H1 (cell line): ENCODE data around the gene ZNF57. TPM values are rescaled to one million over a fixed set of nuclear protein-coding genes. Genes with fewer than 3 reads are reported as not detected.
"Not testable (repeated sequence)": the region's sequence is repeated elsewhere in the genome, so short reads cannot be mapped to it uniquely, and the experiment has no call there.

Experiments used
- CTCF ChIA-PET: fragments of 300-600 bp; sonication (Branson Sonifier 250); formaldehyde crosslinking; loops from one replicate; lab custom pipeline; 2021; ENCODE audit not compliant: partially characterized antibody; lab: Charles Lee
- POLR2A ChIA-PET: fragments of 300-600 bp; sonication (Branson Sonifier 250); formaldehyde crosslinking; loops from one replicate; lab custom pipeline; 2021; ENCODE audit warnings: inconsistent platforms; ENCODE audit not compliant: partially characterized antibody; lab: Charles Lee
- DNase-seq, 2 experiments: peaks; one replicate each; pipeline versions ENCODE4 v3.0.0 to v3.0.0-alpha.2; 2010 to 2022; ENCODE audit warnings: low spot score in 2 of 2, low read depth in 1 of 2, mixed read lengths in 1 of 2
- FAIRE-seq: peaks from 2 replicates; lab custom pipeline; 2011; peaks lifted over from hg19 to GRCh38; lab: Jason Lieb, UNC
- H2AFZ ChIP-seq: 2 replicates; pipeline ENCODE4 v1.8.1; 2012; ENCODE audit warnings: low read length, inconsistent platforms
- H2AK5ac ChIP-seq: 2 replicates; pipeline ENCODE4 v1.6.1; 2013; ENCODE audit warnings: low read depth, low read length
- H2BK120ac ChIP-seq: replicated peaks from 2 replicates; pipeline ENCODE3; 2013; ENCODE audit warnings: low read depth, low read length, inconsistent platforms
- H2BK12ac ChIP-seq: 2 replicates; pipeline ENCODE4 v1.6.1; 2013; ENCODE audit warnings: low read depth, low read length
- H2BK15ac ChIP-seq: 2 replicates; pipeline ENCODE4 v1.6.1; 2013; ENCODE audit warnings: low read length
- H2BK20ac ChIP-seq: 2 replicates; pipeline ENCODE4 v1.6.1; 2013; ENCODE audit warnings: low read length
- H2BK5ac ChIP-seq: 2 replicates; pipeline ENCODE4 v1.6.1; 2013; ENCODE audit warnings: low read depth, low read length
- H3K14ac ChIP-seq: 2 replicates; pipeline ENCODE4 v1.6.1; 2013; ENCODE audit warnings: inconsistent platforms; ENCODE audit not compliant: insufficient read length
- H3K18ac ChIP-seq: 2 replicates; pipeline ENCODE4 v1.6.1; 2013; ENCODE audit warnings: low read length; ENCODE audit errors: extremely low read depth
- H3K23ac ChIP-seq: 2 replicates; pipeline ENCODE4 v1.6.1; 2013; ENCODE audit warnings: inconsistent platforms; ENCODE audit not compliant: insufficient read length
- H3K23me2 ChIP-seq: 2 replicates; pipeline ENCODE4 v1.6.1; 2013; ENCODE audit warnings: low read depth, low read length
- H3K27ac ChIP-seq: 2 replicates; pipeline ENCODE4 v1.6.1; 2011; ENCODE audit warnings: low read depth, low read length, inconsistent platforms
- H3K27me3 ChIP-seq, 4 experiments: replicated peaks in 1 of 4; 1 replicate in 1 of 4; 2 replicates in 3 of 4; pipeline versions ENCODE4 v1.6.1 to v1.8.1; 2011 to 2013; ENCODE audit warnings: low read length in 3 of 4, mild to moderate bottlenecking in 3 of 4, inconsistent platforms in 2 of 4, mixed read lengths in 2 of 4, moderate library complexity in 1 of 4; ENCODE audit not compliant: control insufficient read depth in 3 of 4, insufficient read depth in 3 of 4; ENCODE audit errors: extremely low read depth in 1 of 4
- H3K36me3 ChIP-seq, 4 experiments: 2 replicates each; pipeline versions ENCODE4 v1.6.1 to v1.8.1; 2011 to 2013; ENCODE audit warnings: mild to moderate bottlenecking in 4 of 4, low read length in 3 of 4, moderate library complexity in 2 of 4, control low read depth in 1 of 4, inconsistent platforms in 1 of 4; ENCODE audit not compliant: insufficient read depth in 4 of 4, control insufficient read depth in 2 of 4
- H3K4ac ChIP-seq: replicated peaks from 2 replicates; pipeline ENCODE3; 2013; ENCODE audit warnings: low read length, low read depth, mixed read lengths, inconsistent platforms; ENCODE audit not compliant: insufficient read length
- H3K4me1 ChIP-seq, 4 experiments: replicated peaks in 1 of 4; 1 replicate in 1 of 4; 2 replicates in 3 of 4; pipeline versions ENCODE4 v1.6.1 to v1.8.1; 2011 to 2013; ENCODE audit warnings: low read length in 3 of 4, inconsistent platforms in 2 of 4, mixed read lengths in 1 of 4; ENCODE audit not compliant: insufficient read depth in 4 of 4, control insufficient read depth in 3 of 4
- H3K4me2 ChIP-seq, 2 experiments: 2 replicates each; pipeline versions ENCODE4 v1.6.1 to v1.8.1; 2011 to 2013; ENCODE audit warnings: low read depth in 2 of 2, low read length in 2 of 2, control low read depth in 1 of 2, inconsistent platforms in 1 of 2, mild to moderate bottlenecking in 1 of 2; ENCODE audit not compliant: insufficient read depth in 1 of 2
- H3K4me3 ChIP-seq, 4 experiments: fragments of 200-600, 300-600 bp in 1 of 4; sonication (generic), shearing (Covaris generic), sonication (Bioruptor Twin) in 1 of 4; 2 replicates each; pipeline versions ENCODE4 v1.5.1 to v1.8.1; 2011 to 2016; ENCODE audit warnings: low read length in 4 of 4, low read depth in 3 of 4, control low read depth in 2 of 4, inconsistent platforms in 2 of 4, mild to moderate bottlenecking in 2 of 4, mixed read lengths in 1 of 4, moderate library complexity in 1 of 4; ENCODE audit not compliant: insufficient read depth in 2 of 4; ENCODE audit errors: extremely low read depth in 1 of 4
- H3K56ac ChIP-seq: replicated peaks from 2 replicates; pipeline ENCODE3; 2013; ENCODE audit warnings: low read depth, mild to moderate bottlenecking, mixed read lengths, low read length, inconsistent platforms; ENCODE audit not compliant: insufficient read length
- H3K79me1 ChIP-seq: 2 replicates; pipeline ENCODE4 v1.6.1; 2013; ENCODE audit warnings: low read depth, low read length, control low read depth
- H3K79me2 ChIP-seq, 2 experiments: 2 replicates each; pipeline versions ENCODE4 v1.6.1 to v1.8.1; 2012 to 2013; ENCODE audit warnings: low read length in 2 of 2, mild to moderate bottlenecking in 2 of 2, inconsistent platforms in 1 of 2; ENCODE audit not compliant: insufficient read depth in 2 of 2, control insufficient read depth in 1 of 2
- H3K9ac ChIP-seq, 4 experiments: replicated peaks in 1 of 4; 1 replicate in 1 of 4; 2 replicates in 3 of 4; pipeline versions ENCODE4 v1.6.1 to v1.8.1; 2011 to 2013; ENCODE audit warnings: low read depth in 3 of 4, low read length in 3 of 4, control low read depth in 2 of 4, mild to moderate bottlenecking in 2 of 4, moderate library complexity in 2 of 4, inconsistent platforms in 1 of 4; ENCODE audit errors: extremely low read depth in 1 of 4
- H3K9me3 ChIP-seq, 2 experiments: 2 replicates each; pipeline versions ENCODE4 v1.6.1 to v1.8.1; 2012 to 2013; ENCODE audit warnings: mild to moderate bottlenecking in 2 of 2, moderate library complexity in 2 of 2, control low read depth in 1 of 2, inconsistent platforms in 1 of 2, low read depth in 1 of 2, low read length in 1 of 2, mixed read lengths in 1 of 2; ENCODE audit not compliant: insufficient read depth in 2 of 2
- H4K20me1 ChIP-seq, 2 experiments: replicated peaks in 1 of 2; 2 replicates each; pipeline versions ENCODE3 to v1.8.1; 2011 to 2013; ENCODE audit warnings: inconsistent platforms in 2 of 2, low read length in 2 of 2, mild to moderate bottlenecking in 1 of 2; ENCODE audit not compliant: insufficient read depth in 2 of 2, control insufficient read depth in 1 of 2
- H4K5ac ChIP-seq: 2 replicates; pipeline ENCODE4 v1.6.1; 2013; ENCODE audit warnings: low read length, low read depth, mixed read lengths, inconsistent platforms; ENCODE audit not compliant: insufficient read length
- H4K8ac ChIP-seq: 2 replicates; pipeline ENCODE4 v1.8.0; 2013; ENCODE audit warnings: mild to moderate bottlenecking, moderate library complexity, low read length, inconsistent platforms; ENCODE audit not compliant: insufficient read depth; ENCODE audit errors: extremely low read depth
- H4K91ac ChIP-seq: replicated peaks from 2 replicates; pipeline ENCODE3; 2013; ENCODE audit warnings: low read length, mixed read lengths, inconsistent platforms; ENCODE audit not compliant: insufficient read length
- WGBS, 2 experiments: shearing (Covaris generic) in 1 of 2; methylation state at CpG; one replicate each; pipeline versions ENCODE4 v1.1.6 to v1.1.7; 2013 to 2015; ENCODE audit warnings: low lambda C conversion rate in 2 of 2, mixed read lengths in 2 of 2, inconsistent platforms in 1 of 2, low coverage in 1 of 2, missing lambda C conversion rate in 1 of 2; ENCODE audit not compliant: insufficient replicate concordance in 2 of 2, insufficient coverage in 1 of 2, insufficient read length in 1 of 2; ENCODE audit errors: extremely low coverage in 1 of 2, missing lambda C conversion rate in 1 of 2; 5-methylcytosine and 5-hydroxymethylcytosine counted together
- polyA plus RNA-seq, 7 experiments: library from polyadenylated mRNA; depleted of rRNA in 3 of 7; stranded (reverse) in 5 of 7; unstranded in 2 of 7; fragments of >200 nt in 5 of 7; fragments of 200-250 nt in 2 of 7; gene quantifications; 1 replicate in 5 of 7; 2 replicates in 1 of 7; 4 replicates in 1 of 7; pipeline versions ENCODE4 v1.2.1 to v1.2.3, GENCODE V29; 2011 to 2013; ENCODE audit warnings: missing spikeins in 2 of 7, mixed read lengths in 2 of 7
- total RNA-seq: library from RNA; stranded (reverse); fragmentation: NEBNext Ultra II Directional; extraction: Animal tissue kit (Norgen Biotek cat#: 25700); gene quantifications from 2 replicates; pipeline ENCODE4 v1.2.1, GENCODE V29; 2021

ZNF57 gene
- total and polyA plus RNA-seq, 2 of the 8 experiments (the other 6 are each of a cell fraction or from before 2014, with no cell fraction given), result 4.9 to 8.9 TPM

DNA sequence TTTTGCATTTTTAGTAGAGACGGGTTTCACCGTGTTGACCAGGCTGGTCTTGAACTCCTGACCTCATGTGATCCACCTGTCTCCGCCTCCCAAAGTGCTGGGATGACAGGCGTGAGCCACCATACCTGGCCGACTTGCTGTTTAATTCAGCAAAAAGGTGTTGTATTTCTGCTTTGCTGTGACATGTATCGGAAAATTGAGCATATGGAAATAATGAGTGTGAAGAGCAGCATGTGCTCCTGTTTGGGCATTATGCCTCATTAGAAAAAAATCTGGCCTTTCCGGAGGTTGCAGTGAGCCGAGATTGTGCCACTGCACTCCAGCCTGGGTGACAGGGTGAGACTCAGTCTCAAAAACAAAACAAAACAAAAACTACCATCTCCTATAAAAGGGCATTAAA, 10.2 kb upstream of the ZNF57 start:
- H3K14ac ChIP-seq, H2BK5ac ChIP-seq, H2AFZ ChIP-seq, H2BK12ac ChIP-seq, H4K20me1 ChIP-seq, H3K79me2 ChIP-seq, H3K4ac ChIP-seq, H3K18ac ChIP-seq, H3K4me2 ChIP-seq, CTCF ChIA-PET, H3K4me3 ChIP-seq, H3K27me3 ChIP-seq, H3K56ac ChIP-seq, H3K27ac ChIP-seq, H3K9ac ChIP-seq, H2BK120ac ChIP-seq, FAIRE-seq, H2AK5ac ChIP-seq, H3K36me3 ChIP-seq, DNase-seq, H3K23ac ChIP-seq, H3K79me1 ChIP-seq, H4K91ac ChIP-seq, H4K8ac ChIP-seq, H2BK15ac ChIP-seq, H3K23me2 ChIP-seq, H2BK20ac ChIP-seq, H4K5ac ChIP-seq, H3K4me1 ChIP-seq: not testable (repeated sequence)
- POLR2A ChIA-PET, result interaction anchor here (2.0 kb wide), 1 partner anchor 10 kb away, joined by 5 read pairs; the partner anchor contains the start of gene ZNF57
- H3K9me3 ChIP-seq, result peaks cover 0 to 28% of the 10 kb centered on the region in 2 experiments; a peak in 2 of 4 replicates
- 87% methylated on average over 8 of the region's 8 CpGs; no CpG with 5 or more reads in 1 of the 2 experiments for WGBS, 2 experiments
